AG09309 (cell line): Measurements from ENCODE around the gene TMEM132E.

Experiments used
- DNase-seq: peaks from one replicate; pipeline ENCODE4 v3.0.0-alpha.2; 2010; ENCODE audit warnings: low read depth
- H3K4me3 ChIP-seq: 2 replicates; pipeline ENCODE4 v1.5.1; 2011; ENCODE audit warnings: mild to moderate bottlenecking, low read depth, low read length, moderate library complexity; ENCODE audit not compliant: control insufficient read depth
- TF ChIP-seq, protein P1 (sequence below): IDR thresholded peaks from 2 replicates; pipeline ENCODE4 v1.5.1; 2011; ENCODE audit warnings: mild to moderate bottlenecking, low read depth, low read length, inconsistent platforms; ENCODE audit not compliant: insufficient read depth, control insufficient read depth; ENCODE audit errors: missing control alignments

TMEM132E gene

GRCh38 chr17:34575182-34575581 is 4.2 kb upstream of the TMEM132E start:
- no peak overlapping the region for H3K4me3 ChIP-seq
- no peak for DNase-seq
- TF ChIP-seq, protein P1, sequence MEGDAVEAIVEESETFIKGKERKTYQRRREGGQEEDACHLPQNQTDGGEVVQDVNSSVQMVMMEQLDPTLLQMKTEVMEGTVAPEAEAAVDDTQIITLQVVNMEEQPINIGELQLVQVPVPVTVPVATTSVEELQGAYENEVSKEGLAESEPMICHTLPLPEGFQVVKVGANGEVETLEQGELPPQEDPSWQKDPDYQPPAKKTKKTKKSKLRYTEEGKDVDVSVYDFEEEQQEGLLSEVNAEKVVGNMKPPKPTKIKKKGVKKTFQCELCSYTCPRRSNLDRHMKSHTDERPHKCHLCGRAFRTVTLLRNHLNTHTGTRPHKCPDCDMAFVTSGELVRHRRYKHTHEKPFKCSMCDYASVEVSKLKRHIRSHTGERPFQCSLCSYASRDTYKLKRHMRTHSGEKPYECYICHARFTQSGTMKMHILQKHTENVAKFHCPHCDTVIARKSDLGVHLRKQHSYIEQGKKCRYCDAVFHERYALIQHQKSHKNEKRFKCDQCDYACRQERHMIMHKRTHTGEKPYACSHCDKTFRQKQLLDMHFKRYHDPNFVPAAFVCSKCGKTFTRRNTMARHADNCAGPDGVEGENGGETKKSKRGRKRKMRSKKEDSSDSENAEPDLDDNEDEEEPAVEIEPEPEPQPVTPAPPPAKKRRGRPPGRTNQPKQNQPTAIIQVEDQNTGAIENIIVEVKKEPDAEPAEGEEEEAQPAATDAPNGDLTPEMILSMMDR = no peak

DNA sequence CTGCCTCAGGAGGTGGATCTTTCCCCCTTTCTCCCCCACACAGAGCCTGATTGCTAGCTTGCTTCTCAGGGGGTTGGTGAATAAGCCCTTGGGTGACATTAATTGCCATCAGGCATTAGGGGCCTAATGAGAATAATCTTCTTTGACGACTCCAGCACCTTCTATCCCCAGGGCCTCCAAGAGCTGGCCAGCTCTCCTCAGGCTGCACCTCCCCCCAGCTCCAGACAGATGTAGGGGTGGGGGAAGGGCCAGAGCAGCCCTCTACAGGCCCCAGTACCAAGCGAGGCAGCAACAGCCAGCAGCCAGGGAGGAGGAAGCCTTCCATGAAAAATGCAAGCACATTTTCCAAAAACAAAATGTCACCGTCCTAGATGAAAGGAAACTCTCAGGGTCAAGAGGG is 1.4 kb upstream of the TMEM132E start:
- TF ChIP-seq, protein P1 = no peak
- no peak overlapping the region for H3K4me3 ChIP-seq
- no peak for DNase-seq

- TF ChIP-seq, protein P1 = no peak
- DNase-seq = no peak
- H3K4me3 ChIP-seq = no peak overlapping the region
Observed at GRCh38 chr17:34578656-34579016, 746 bp upstream of the TMEM132E start.

- DNase-seq = no peak
- no peak overlapping the region; the same call in 1 of the 2 replicates for H3K4me3 ChIP-seq
- TF ChIP-seq, protein P1 = no peak
Observed at GRCh38 chr17:34579979-34580684, 750 bp downstream of the TMEM132E start.

DNA sequence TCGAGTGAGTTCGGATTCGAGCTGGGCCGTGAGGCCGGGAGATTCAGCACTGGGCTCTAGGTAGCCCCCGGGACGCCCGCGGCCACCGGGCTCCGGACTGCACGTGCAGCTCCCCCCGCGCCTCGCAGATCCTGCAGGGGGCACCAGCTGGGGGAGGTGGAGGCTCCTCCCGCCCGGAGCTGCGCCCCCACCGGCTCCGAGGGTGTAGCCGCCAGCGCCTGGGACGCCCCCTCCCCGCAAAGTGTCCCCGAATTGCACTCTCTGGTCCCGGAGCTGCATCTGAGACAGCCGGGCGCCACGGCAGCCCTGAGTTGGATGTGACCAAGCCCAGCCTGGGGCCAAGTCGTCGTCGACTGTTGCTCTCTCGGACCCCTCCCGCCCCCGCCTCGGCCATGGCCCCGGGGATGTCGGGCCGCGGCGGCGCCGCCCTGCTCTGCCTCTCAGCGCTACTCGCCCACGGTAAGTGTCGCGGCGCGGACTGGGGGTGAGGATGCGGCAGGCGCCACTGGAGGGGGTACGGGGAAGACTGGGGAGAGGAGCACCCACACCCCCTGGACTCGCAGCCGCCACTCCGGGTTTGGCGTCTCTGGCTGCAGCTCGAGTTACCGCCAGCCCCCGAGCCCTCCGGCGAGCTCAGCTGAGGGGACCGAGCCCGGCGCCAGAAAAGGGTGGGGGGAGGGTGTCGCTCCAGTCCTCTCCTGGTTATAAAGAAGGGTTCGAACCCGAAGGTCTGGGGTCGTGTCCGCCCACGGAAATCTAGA is 1.5 kb downstream of the TMEM132E start:
- DNase-seq = no peak
- no peak overlapping the region for H3K4me3 ChIP-seq

GRCh38 chr17:34581446-34582184 is 2.2 kb downstream of the TMEM132E start:
- H3K4me3 ChIP-seq = no peak overlapping the region
- TF ChIP-seq, protein P1 = no peak
- no peak for DNase-seq

More for the DNA sequence above, 1.5 kb downstream of the TMEM132E start:
- TF ChIP-seq, protein P1 = no peak
